Effector memory CD4-positive, alpha-beta T cell (primary cell): ENCODE measurements around the gene KRTAP5-10.
"Not testable (repeated sequence)": the region's sequence is repeated elsewhere in the genome, so short reads cannot be mapped to it uniquely, and the experiment has no call there.

Experiments
- DNase-seq, 3 donors: peaks; one replicate each; pipeline ENCODE4 v3.0.0-alpha.2; 2020
- H3K27ac ChIP-seq: 2 replicates; pipeline ENCODE4 v1.7.0; 2013; ENCODE audit warnings: mild to moderate bottlenecking, low read length, moderate library complexity; ENCODE audit not compliant: insufficient read depth, poor library complexity, severe bottlenecking
- H3K27me3 ChIP-seq: replicated peaks from 2 replicates; pipeline ENCODE4 v1.7.0; 2013; ENCODE audit warnings: mild to moderate bottlenecking, low read length; ENCODE audit not compliant: insufficient read depth, control insufficient read depth, poor library complexity, severe bottlenecking
- H3K36me3 ChIP-seq: 2 replicates; pipeline ENCODE4 v1.7.0; 2013; ENCODE audit warnings: mild to moderate bottlenecking, low read length, moderate library complexity; ENCODE audit not compliant: control insufficient read depth, insufficient read depth
- H3K4me1 ChIP-seq: 2 replicates; pipeline ENCODE4 v1.7.0; 2013; ENCODE audit warnings: low read length, mild to moderate bottlenecking; ENCODE audit not compliant: control insufficient read depth, insufficient read depth, poor library complexity, severe bottlenecking
- H3K4me3 ChIP-seq: 2 replicates; pipeline ENCODE4 v1.7.0; 2013; ENCODE audit warnings: low read length, low read depth, mild to moderate bottlenecking; ENCODE audit not compliant: insufficient read depth, poor library complexity, severe bottlenecking
- H3K9me3 ChIP-seq: 2 replicates; pipeline ENCODE4 v1.7.0; 2013; ENCODE audit warnings: mild to moderate bottlenecking, low read length, moderate library complexity; ENCODE audit not compliant: control insufficient read depth

KRTAP5-10 gene

GRCh38 chr11:71556018-71556417, 9.3 kb upstream of the KRTAP5-10 start:
- H3K4me3 ChIP-seq = no peak overlapping the region

GRCh38 chr11:71557257-71557656, 8.1 kb upstream of the KRTAP5-10 start:
- Histone ChIP-seq H3K27ac (no peak overlapping the region), H3K36me3 (no peaks in the 10 kb centered on the region)
- no peak for DNase-seq

More at GRCh38 chr11:71556018-71556417, 9.3 kb upstream of the KRTAP5-10 start:
- H3K9me3 ChIP-seq = no peaks in the 10 kb centered on the region
- no peaks in the 10 kb centered on the region for H3K27me3 ChIP-seq
- no peak for DNase-seq
- H3K27ac ChIP-seq = no peak overlapping the region
- H3K4me1 ChIP-seq = no peaks in the 10 kb centered on the region
- no peaks in the 10 kb centered on the region for H3K36me3 ChIP-seq

GRCh38 chr11:71558996-71559395, 6.4 kb upstream of the KRTAP5-10 start:
- no peak overlapping the region for H3K27ac ChIP-seq
- DNase-seq = no peak
- no peaks in the 10 kb centered on the region for H3K9me3 ChIP-seq

More at GRCh38 chr11:71557257-71557656, 8.1 kb upstream of the KRTAP5-10 start:
- no peaks in the 10 kb centered on the region for H3K27me3 ChIP-seq
- H3K4me3 ChIP-seq = no peak overlapping the region
- H3K4me1 ChIP-seq = no peaks in the 10 kb centered on the region
- no peaks in the 10 kb centered on the region for H3K9me3 ChIP-seq

GRCh38 chr11:71562120-71562519, 3.2 kb upstream of the KRTAP5-10 start:
- Histone ChIP-seq H3K9me3 (no peaks in the 10 kb centered on the region), H3K27me3 (no peaks in the 10 kb centered on the region), H3K36me3 (no peaks in the 10 kb centered on the region), H3K4me1 (no peaks in the 10 kb centered on the region), H3K27ac (no peak overlapping the region), H3K4me3 (no peak overlapping the region)
- no peak for DNase-seq

More at GRCh38 chr11:71558996-71559395, 6.4 kb upstream of the KRTAP5-10 start:
- H3K4me3 ChIP-seq = no peak overlapping the region
- H3K36me3 ChIP-seq = no peaks in the 10 kb centered on the region
- no peaks in the 10 kb centered on the region for H3K27me3 ChIP-seq
- H3K4me1 ChIP-seq = no peaks in the 10 kb centered on the region

GRCh38 chr11:71563406-71563805, 2.0 kb upstream of the KRTAP5-10 start:
- H3K4me1 ChIP-seq = no peaks in the 10 kb centered on the region
- H3K27ac ChIP-seq = no peak overlapping the region
- no peaks in the 10 kb centered on the region for H3K36me3 ChIP-seq
- no peaks in the 10 kb centered on the region for H3K27me3 ChIP-seq
- H3K4me3 ChIP-seq = no peak overlapping the region
- H3K9me3 ChIP-seq = no peaks in the 10 kb centered on the region
- DNase-seq = no peak

- no peak for DNase-seq
- no peaks in the 10 kb centered on the region for H3K4me1 ChIP-seq
- no peak overlapping the region for H3K27ac ChIP-seq
- no peaks in the 10 kb centered on the region for H3K36me3 ChIP-seq
- no peaks in the 10 kb centered on the region for H3K27me3 ChIP-seq
- H3K9me3 ChIP-seq = no peaks in the 10 kb centered on the region
- H3K4me3 ChIP-seq = no peak overlapping the region
Measured at GRCh38 chr11:71564430-71564829, 933 bp upstream of the KRTAP5-10 start.

GRCh38 chr11:71566081-71566620, 788 bp downstream of the KRTAP5-10 start:
- H3K9me3 ChIP-seq = no peaks in the 10 kb centered on the region
- H3K4me1 ChIP-seq = no peaks in the 10 kb centered on the region
- no peaks in the 10 kb centered on the region for H3K36me3 ChIP-seq
- no peaks in the 10 kb centered on the region for H3K27me3 ChIP-seq
- no peak overlapping the region for H3K27ac ChIP-seq
- DNase-seq = no peak
- no peak overlapping the region for H3K4me3 ChIP-seq

- not testable (repeated sequence) for H3K9me3 ChIP-seq, DNase-seq, H3K27ac ChIP-seq, H3K4me3 ChIP-seq, H3K4me1 ChIP-seq, H3K36me3 ChIP-seq, H3K27me3 ChIP-seq
Measured at GRCh38 chr11:71566626-71567599, 1.6 kb downstream of the KRTAP5-10 start.

- DNase-seq, H3K27ac ChIP-seq, H3K4me3 ChIP-seq, H3K27me3 ChIP-seq, H3K36me3 ChIP-seq, H3K9me3 ChIP-seq, H3K4me1 ChIP-seq: not testable (repeated sequence)
Measured at GRCh38 chr11:71567633-71568032, 2.3 kb downstream of the KRTAP5-10 start.

GRCh38 chr11:71568704-71569349, 3.5 kb downstream of the KRTAP5-10 start:
- no peak for DNase-seq
- no peaks in the 10 kb centered on the region for H3K4me1 ChIP-seq
- H3K27ac ChIP-seq = no peak overlapping the region
- H3K9me3 ChIP-seq = no peaks in the 10 kb centered on the region
- no peaks in the 10 kb centered on the region for H3K27me3 ChIP-seq
- no peaks in the 10 kb centered on the region for H3K36me3 ChIP-seq
- H3K4me3 ChIP-seq = no peak overlapping the region
